IMR-90 (cell line): ENCODE results near the gene ADAM33. TPM values are rescaled to one million over a fixed set of nuclear protein-coding genes. Genes with fewer than 3 reads are reported as not detected.

Source experiments
- ATAC-seq: fragments of 200-7000 bp; cut with Tn5 transposase; 2 replicates; pipeline ENCODE4 v1.9.1; 2020; ENCODE audit warnings: low read depth, mild to moderate bottlenecking, moderate library complexity
- BruUV-seq: library from RNA; stranded (reverse); fragments of 400-500 nt; replicated peaks from 2 replicates; lab custom pipeline; 2021; lab: Mats Ljungman, UMichigan
- CTCF ChIA-PET: fragments of 300-600 bp; formaldehyde crosslinking; extraction: SDS; loops from one replicate; lab custom pipeline; 2021; ENCODE audit warnings: antibody characterized with exemption; lab: Yijun Ruan, JAX
- POLR2A ChIA-PET: fragments of 300-600 bp; sonication (Branson Sonifier 250); formaldehyde crosslinking; loops from one replicate; lab custom pipeline; 2022; ENCODE audit warnings: antibody characterized with exemption; ENCODE audit not compliant: unreplicated experiment; lab: Charles Lee
- DNase-seq: peaks from one replicate; pipeline ENCODE4 v3.0.0; 2013
- H2AFZ ChIP-seq: replicated peaks from 2 replicates; pipeline ENCODE3; 2013; ENCODE audit warnings: low read length, mild to moderate bottlenecking; ENCODE audit not compliant: poor library complexity
- H2AK5ac ChIP-seq: 2 replicates; pipeline ENCODE4 v1.6.1; 2013; ENCODE audit warnings: low read depth, low read length, inconsistent platforms
- H2AK9ac ChIP-seq: replicated peaks from 2 replicates; pipeline ENCODE3; 2013; ENCODE audit warnings: mild to moderate bottlenecking, low read depth, low read length, moderate library complexity; ENCODE audit not compliant: poor library complexity
- H2BK120ac ChIP-seq: 2 replicates; pipeline ENCODE4 v1.6.1; 2013; ENCODE audit warnings: low read depth, low read length, inconsistent platforms
- H2BK15ac ChIP-seq: 3 replicates; pipeline ENCODE4 v1.6.1; 2013; ENCODE audit warnings: low read depth, low read length, inconsistent platforms
- H2BK20ac ChIP-seq: 2 replicates; pipeline ENCODE4 v1.6.1; 2013; ENCODE audit warnings: low read depth, mild to moderate bottlenecking, inconsistent platforms, low read length, moderate library complexity
- H2BK5ac ChIP-seq: 2 replicates; pipeline ENCODE4 v1.6.1; 2013; ENCODE audit warnings: mild to moderate bottlenecking, low read depth, low read length, inconsistent platforms; ENCODE audit not compliant: poor library complexity, severe bottlenecking
- H3K14ac ChIP-seq: replicated peaks from 2 replicates; pipeline ENCODE4 v1.6.1; 2013; ENCODE audit warnings: low read depth, low read length, inconsistent platforms
- H3K18ac ChIP-seq: 2 replicates; pipeline ENCODE4 v1.6.1; 2013; ENCODE audit warnings: low read depth, low read length, control low read depth
- H3K23ac ChIP-seq: 2 replicates; pipeline ENCODE4 v1.6.1; 2013; ENCODE audit warnings: low read depth, low read length, inconsistent platforms
- H3K27ac ChIP-seq: 2 replicates; pipeline ENCODE4 v1.5.1; 2013; ENCODE audit warnings: mild to moderate bottlenecking, control low read depth, low read length; ENCODE audit not compliant: insufficient read depth
- H3K27me3 ChIP-seq: 2 replicates; pipeline ENCODE4 v1.6.1; 2013; ENCODE audit warnings: low read length; ENCODE audit not compliant: control insufficient read depth, insufficient read depth
- H3K36me3 ChIP-seq: 2 replicates; pipeline ENCODE4 v1.6.1; 2013; ENCODE audit warnings: low read length, mixed read lengths; ENCODE audit not compliant: control insufficient read depth, insufficient read depth
- H3K4ac ChIP-seq: 2 replicates; pipeline ENCODE4 v1.6.1; 2013; ENCODE audit warnings: low read depth, low read length, inconsistent platforms
- H3K4me1 ChIP-seq: 2 replicates; pipeline ENCODE4 v1.6.1; 2013; ENCODE audit warnings: low read length, mixed read lengths; ENCODE audit not compliant: control insufficient read depth, insufficient read depth
- H3K4me2 ChIP-seq: 2 replicates; pipeline ENCODE4 v1.6.1; 2013; ENCODE audit warnings: low read depth, mild to moderate bottlenecking, control low read depth, low read length, moderate library complexity
- H3K4me3 ChIP-seq: 2 replicates; pipeline ENCODE4 v1.5.1; 2013; ENCODE audit warnings: low read depth, mild to moderate bottlenecking, control low read depth, low read length, moderate library complexity; ENCODE audit not compliant: insufficient read depth
- H3K56ac ChIP-seq: 2 replicates; pipeline ENCODE4 v1.6.1; 2013; ENCODE audit warnings: low read length, inconsistent platforms; ENCODE audit not compliant: insufficient read depth; ENCODE audit errors: extremely low read depth
- H3K79me1 ChIP-seq, 2 experiments: 2 replicates each; pipeline ENCODE4 v1.6.1; 2013; ENCODE audit warnings: low read length in 2 of 2, inconsistent platforms in 1 of 2, low read depth in 1 of 2
- H3K9ac ChIP-seq: 2 replicates; pipeline ENCODE4 v1.6.1; 2013; ENCODE audit warnings: low read depth, low read length, control low read depth
- H3K9me1 ChIP-seq: 2 replicates; pipeline ENCODE4 v1.6.1; 2013; ENCODE audit warnings: low read length, inconsistent platforms; ENCODE audit not compliant: insufficient read depth
- H3K9me3 ChIP-seq: 2 replicates; pipeline ENCODE4 v1.6.1; 2013; ENCODE audit warnings: low read length; ENCODE audit not compliant: control insufficient read depth, insufficient read depth
- H4K20me1 ChIP-seq: 2 replicates; pipeline ENCODE4 v1.6.1; 2013; ENCODE audit warnings: low read length, inconsistent platforms; ENCODE audit not compliant: insufficient read depth
- H4K5ac ChIP-seq: 2 replicates; pipeline ENCODE4 v1.6.1; 2013; ENCODE audit warnings: mild to moderate bottlenecking, low read depth, low read length, control low read depth
- H4K8ac ChIP-seq, 2 experiments: 2 replicates each; pipeline ENCODE4 v1.6.1; 2013; ENCODE audit warnings: low read depth in 2 of 2, low read length in 2 of 2, control low read depth in 1 of 2, inconsistent platforms in 1 of 2
- H4K91ac ChIP-seq: 2 replicates; pipeline ENCODE4 v1.6.1; 2013; ENCODE audit warnings: low read depth, low read length, inconsistent platforms; ENCODE audit not compliant: insufficient read depth
- BHLHE40 ChIP-seq: fragments of 150-350 bp; IDR thresholded peaks from 2 replicates; pipeline ENCODE4 v1.6.1; 2016; ENCODE audit warnings: mild to moderate bottlenecking, low read depth, low read length
- CEBPB ChIP-seq: IDR thresholded peaks from 2 replicates; pipeline ENCODE4 v1.6.1; 2012; ENCODE audit warnings: low read depth, low read length, improper control_type of control experiment
- CHD1 ChIP-seq: IDR thresholded peaks from 2 replicates; pipeline ENCODE4 v1.6.1; 2012; ENCODE audit warnings: low read depth, low read length, improper control_type of control experiment
- CTCF ChIP-seq: conservative IDR thresholded peaks from 2 replicates; pipeline ENCODE4 v1.5.1; 2012; ENCODE audit warnings: mild to moderate bottlenecking, low read depth, low read length, improper control_type of control experiment
- ELK1 ChIP-seq: fragments of 150-350 bp; IDR thresholded peaks from 2 replicates; pipeline ENCODE4 v1.6.1; 2016; ENCODE audit warnings: low read depth, mild to moderate bottlenecking, low read length, moderate library complexity, borderline replicate concordance
- FOS ChIP-seq: fragments of 150-350 bp; IDR thresholded peaks from 2 replicates; pipeline ENCODE4 v1.6.1; 2016; ENCODE audit warnings: low read depth, low read length
- MAFK ChIP-seq: IDR thresholded peaks from 2 replicates; pipeline ENCODE4 v1.6.1; 2012; ENCODE audit warnings: low read depth, low read length, improper control_type of control experiment
- MAZ ChIP-seq: IDR thresholded peaks from 2 replicates; pipeline ENCODE4 v1.6.1; 2012; ENCODE audit warnings: low read depth, mild to moderate bottlenecking, low read length, improper control_type of control experiment, moderate library complexity, borderline replicate concordance
- MXI1 ChIP-seq: IDR thresholded peaks from 2 replicates; pipeline ENCODE4 v1.6.1; 2012; ENCODE audit warnings: low read depth, mild to moderate bottlenecking, low read length, moderate library complexity, borderline replicate concordance
- NFE2L2 ChIP-seq: fragments of 150-350 bp; IDR thresholded peaks from 2 replicates; pipeline ENCODE4 v1.6.1; 2016; ENCODE audit warnings: low read depth, mild to moderate bottlenecking, low read length
- POLR2A ChIP-seq: IDR thresholded peaks from 2 replicates; pipeline ENCODE4 v1.6.1; 2012; ENCODE audit warnings: mild to moderate bottlenecking, low read depth, low read length
- RAD21 ChIP-seq: IDR thresholded peaks from 2 replicates; pipeline ENCODE4 v1.6.1; 2012; ENCODE audit warnings: low read length, improper control_type of control experiment
- RCOR1 ChIP-seq: IDR thresholded peaks from 2 replicates; pipeline ENCODE4 v1.6.1; 2012; ENCODE audit warnings: mild to moderate bottlenecking, low read length, improper control_type of control experiment; ENCODE audit not compliant: insufficient replicate concordance
- RFX5 ChIP-seq: IDR thresholded peaks from 2 replicates; pipeline ENCODE4 v1.8.0; 2012; ENCODE audit warnings: low read depth, mild to moderate bottlenecking, low read length, moderate library complexity
- SMC3 ChIP-seq: fragments of 150-350 bp; IDR thresholded peaks from 2 replicates; pipeline ENCODE4 v1.6.1; 2016; ENCODE audit warnings: low read depth, mild to moderate bottlenecking, antibody characterized with exemption, low read length, moderate library complexity
- USF2 ChIP-seq: fragments of 150-350 bp; IDR thresholded peaks from 2 replicates; pipeline ENCODE4 v1.6.1; 2017; ENCODE audit warnings: mild to moderate bottlenecking, antibody characterized with exemption, low read length, low read depth
- WGBS, 2 experiments: methylation state at CpG; one replicate each; pipeline versions ENCODE4 v1.1.5 to v1.1.7; 2013; ENCODE audit warnings: missing lambda C conversion rate in 2 of 2; ENCODE audit not compliant: insufficient read length in 1 of 2; ENCODE audit errors: extremely low coverage in 2 of 2; 5-methylcytosine and 5-hydroxymethylcytosine counted together
- dilution Hi-C: fragments of 300-500 bp; cut with HindIII; formaldehyde crosslinking; loops from one replicate; pipeline ENCODE4 v1.14.3; 2018; ENCODE audit warnings: low sequenced_read_pairs; ENCODE audit not compliant: unreplicated experiment
- in situ Hi-C: fragments of 300-500 bp; cut with MboI; formaldehyde crosslinking; loops from 3 replicates; pipeline ENCODE4 v1.14.3; 2019; ENCODE audit warnings: low sequenced_read_pairs, inconsistent platforms, mixed read lengths
- intact Hi-C: fragments of 100-400 bp; cut with micrococcal nuclease; formaldehyde crosslinking; loops from 2 replicates; pipeline ENCODE4 v1.10.0; 2022
- polyA plus RNA-seq, 3 experiments: library from polyadenylated mRNA; depleted of rRNA; stranded (reverse); fragments of >200 nt; gene quantifications; 2 replicates each; pipeline ENCODE4 v1.2.3, GENCODE V29; 2012; ENCODE audit warnings: low replicate concordance in 1 of 3
- total RNA-seq: library from RNA; depleted of rRNA; stranded (reverse); fragments of >200 nt; gene quantifications from 2 replicates; pipeline ENCODE4 v1.2.3, GENCODE V29; 2012

The ADAM33 gene
- total and polyA plus RNA-seq, 2 of the 4 experiments (the other 2 are of a cell fraction): 0.18 to 1.7 TPM

- dilution Hi-C loops (no loop called here), intact Hi-C loops (no loop called here), in situ Hi-C loops (no loop called here)
- H3K9me3 ChIP-seq: no peaks in the 10 kb centered on the region
- no peak overlapping the region for H2AK9ac ChIP-seq
- no TSS peak for BruUV-seq
- ChIA-PET CTCF (no interaction called here), POLR2A (no interaction called here)
- no peak overlapping the region for H2BK15ac ChIP-seq
- no peaks in the 10 kb centered on the region for H3K27me3 ChIP-seq
- no peak overlapping the region for H3K4me3 ChIP-seq
- H3K9ac ChIP-seq: no peak overlapping the region
- H3K4me2 ChIP-seq: no peak overlapping the region
- no CpG with 5 or more reads among the region's 2 CpGs for WGBS, 2 experiments
- TF ChIP-seq SMC3 (no peak), BHLHE40 (no peak), CTCF (no peak), RAD21 (no peak), MAFK (no peak), CHD1 (no peak), NFE2L2 (no peak), CEBPB (no peak), FOS (no peak), ELK1 (no peak), POLR2A (no peak), USF2 (no peak), RCOR1 (no peak), MAZ (no peak), RFX5 (no peak), MXI1 (no peak)
- no peak overlapping the region for H3K23ac ChIP-seq
- H3K4ac ChIP-seq: no peak overlapping the region
- no peaks in the 10 kb centered on the region for H4K20me1 ChIP-seq
- no peak overlapping the region for H2AK5ac ChIP-seq
- no peak overlapping the region for H2BK20ac ChIP-seq
- H3K27ac ChIP-seq: no peak overlapping the region
- H3K14ac ChIP-seq: no peak overlapping the region
- no peaks in the 10 kb centered on the region for H3K79me1 ChIP-seq
- peaks cover 2% of the 10 kb centered on the region for H3K9me1 ChIP-seq
- no peak overlapping the region for H3K18ac ChIP-seq
- no peak for ATAC-seq
- H2BK120ac ChIP-seq: no peak overlapping the region
- H2BK5ac ChIP-seq: no peak overlapping the region
- no peak overlapping the region for H4K91ac ChIP-seq
- H4K5ac ChIP-seq: no peak overlapping the region
- H3K56ac ChIP-seq: no peak overlapping the region
- H4K8ac ChIP-seq: no peak overlapping the region
- H2AFZ ChIP-seq: no peak overlapping the region
- peaks cover 8% of the 10 kb centered on the region for H3K36me3 ChIP-seq
- H3K4me1 ChIP-seq: no peaks in the 10 kb centered on the region
- no peak for DNase-seq
Observed at GRCh38 chr20:3627476-3627875, 54.3 kb downstream of the ADAM33 start.
